NB4 (cell line): Measurements from ENCODE around the gene ZNF689.

Source experiments
- POLR2A ChIP-seq: IDR thresholded peaks from 2 replicates; pipeline ENCODE4 v1.6.1; 2011; ENCODE audit warnings: mild to moderate bottlenecking; ENCODE audit not compliant: insufficient read length; ENCODE audit errors: extremely low read depth
- TF ChIP-seq, protein P1 (sequence below): IDR thresholded peaks from one replicate; pipeline ENCODE4 v1.5.1; 2012; ENCODE audit warnings: low read depth, low read length

DNA sequence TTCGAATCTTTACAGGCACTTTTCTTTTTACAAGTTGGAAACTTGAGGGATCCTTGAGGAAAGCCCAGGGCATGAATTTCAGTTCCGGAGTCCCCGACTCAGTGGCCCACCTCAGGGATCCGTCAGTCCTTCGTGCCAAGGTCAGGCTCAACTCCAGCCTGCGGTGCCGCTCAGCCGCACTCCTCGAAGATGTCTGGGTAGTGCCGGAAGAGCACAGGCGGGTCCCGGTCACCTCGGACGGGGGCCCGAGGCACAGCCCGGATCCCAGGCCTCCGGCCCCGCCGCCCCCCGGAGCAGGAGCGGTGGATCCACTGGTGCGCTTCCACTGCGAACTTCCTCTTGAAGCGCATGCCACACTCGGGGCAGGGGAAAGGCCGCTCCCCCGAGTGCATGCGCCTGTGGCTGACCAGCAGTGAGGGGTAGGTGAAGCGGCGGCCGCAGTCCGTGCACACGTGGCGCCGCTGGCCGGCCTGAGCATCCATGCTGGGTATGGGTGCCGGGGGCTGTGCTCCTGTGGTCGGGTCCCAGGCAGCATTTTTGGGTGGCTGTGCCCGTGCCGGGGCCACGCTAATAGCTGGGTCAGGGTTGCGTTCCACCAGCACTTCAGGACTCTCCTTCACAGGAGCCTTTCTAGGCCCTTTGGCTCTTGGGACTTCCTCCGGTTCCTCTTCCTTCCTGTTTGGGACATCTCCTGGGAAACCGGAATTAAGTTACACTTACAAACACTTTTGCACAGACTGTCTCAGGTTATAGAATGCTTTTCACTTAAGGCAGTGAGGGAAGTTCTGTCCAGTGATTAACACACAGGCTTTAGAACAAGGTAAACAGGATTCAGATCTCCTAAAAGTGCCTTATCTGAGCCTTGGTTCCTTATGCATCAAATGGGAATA lies 40.2 kb downstream of the ZNF689 start:
- TF ChIP-seq, protein P1, sequence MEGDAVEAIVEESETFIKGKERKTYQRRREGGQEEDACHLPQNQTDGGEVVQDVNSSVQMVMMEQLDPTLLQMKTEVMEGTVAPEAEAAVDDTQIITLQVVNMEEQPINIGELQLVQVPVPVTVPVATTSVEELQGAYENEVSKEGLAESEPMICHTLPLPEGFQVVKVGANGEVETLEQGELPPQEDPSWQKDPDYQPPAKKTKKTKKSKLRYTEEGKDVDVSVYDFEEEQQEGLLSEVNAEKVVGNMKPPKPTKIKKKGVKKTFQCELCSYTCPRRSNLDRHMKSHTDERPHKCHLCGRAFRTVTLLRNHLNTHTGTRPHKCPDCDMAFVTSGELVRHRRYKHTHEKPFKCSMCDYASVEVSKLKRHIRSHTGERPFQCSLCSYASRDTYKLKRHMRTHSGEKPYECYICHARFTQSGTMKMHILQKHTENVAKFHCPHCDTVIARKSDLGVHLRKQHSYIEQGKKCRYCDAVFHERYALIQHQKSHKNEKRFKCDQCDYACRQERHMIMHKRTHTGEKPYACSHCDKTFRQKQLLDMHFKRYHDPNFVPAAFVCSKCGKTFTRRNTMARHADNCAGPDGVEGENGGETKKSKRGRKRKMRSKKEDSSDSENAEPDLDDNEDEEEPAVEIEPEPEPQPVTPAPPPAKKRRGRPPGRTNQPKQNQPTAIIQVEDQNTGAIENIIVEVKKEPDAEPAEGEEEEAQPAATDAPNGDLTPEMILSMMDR, result no peak
- TF ChIP-seq POLR2A, result no peak
